ENCODE data around the gene CD74.
"Not testable (repeated sequence)": the region's sequence is repeated elsewhere in the genome, so short reads cannot be mapped to it uniquely, and the experiment has no call there.

CD74 gene

GRCh38 chr5:150412319-150413175 lies at the start of gene CD74:
TSS of gene CD74 (minus strand) at chr5:150412910. CDS start at chr5:150412749, 161 bp downstream.
- DNase-seq: peak; percentile 13

GRCh38 chr5:150461231-150461630 lies 48.5 kb upstream of the CD74 start:
- DNase-seq: no peak

DNA sequence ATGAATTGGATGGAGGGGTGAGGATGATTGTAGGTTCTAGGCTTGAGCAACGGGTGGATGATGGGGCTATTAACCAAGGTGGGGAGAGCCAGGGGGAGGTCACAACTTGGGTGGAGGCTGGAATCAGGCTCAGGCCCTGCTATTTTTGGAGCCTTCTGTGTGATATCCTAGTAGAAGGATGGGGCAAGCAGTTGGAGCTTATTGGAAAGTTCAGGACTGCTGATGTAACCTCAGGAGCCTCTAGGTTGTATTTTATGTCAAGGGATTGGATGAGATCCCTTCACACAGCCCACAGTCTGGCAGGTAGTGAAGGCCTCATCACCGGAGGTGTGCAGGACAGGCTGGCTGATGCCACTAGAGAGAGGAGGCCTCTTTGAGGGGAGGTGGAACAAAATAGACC lies 48.1 kb upstream of the CD74 start:
- no peak for DNase-seq

DNA sequence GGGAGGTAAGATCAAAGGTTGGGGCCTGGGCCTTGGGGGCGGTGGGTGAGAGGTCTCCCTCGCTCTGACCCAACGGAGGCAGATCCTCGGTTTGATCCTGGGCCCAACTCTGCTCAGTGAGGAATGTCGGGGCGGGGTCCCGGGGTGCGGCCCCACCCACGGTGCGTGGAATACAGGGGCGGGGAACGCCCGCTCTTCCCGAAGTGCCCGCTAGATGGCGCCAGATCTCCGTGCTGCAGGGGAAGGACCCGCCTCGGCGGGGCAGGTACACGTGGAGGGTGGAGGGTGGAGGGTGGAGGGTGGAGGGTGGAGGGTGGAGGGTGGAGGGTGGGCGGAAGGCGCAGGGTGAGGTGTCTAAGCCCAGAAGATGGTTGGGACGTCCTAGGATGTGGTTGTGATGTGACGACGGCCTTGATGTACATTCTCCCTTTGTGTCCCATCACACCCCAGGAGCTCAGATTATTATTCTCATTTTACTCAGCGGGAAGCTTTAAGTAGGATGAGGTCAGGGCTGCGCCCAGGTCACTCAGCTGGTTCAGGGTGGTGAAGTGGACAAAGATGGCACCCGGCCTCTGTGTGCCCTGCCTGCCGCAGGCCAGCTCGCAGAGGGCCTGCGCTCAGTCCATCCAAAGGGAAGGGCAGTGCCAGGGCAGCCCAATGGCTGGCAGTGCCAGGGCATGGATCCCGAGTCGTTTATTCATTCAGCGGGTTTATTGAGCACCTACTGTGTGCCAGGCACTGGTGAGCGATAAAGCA lies 46.3 kb upstream of the CD74 start:
- DNase-seq: peak; percentile 69

DNA sequence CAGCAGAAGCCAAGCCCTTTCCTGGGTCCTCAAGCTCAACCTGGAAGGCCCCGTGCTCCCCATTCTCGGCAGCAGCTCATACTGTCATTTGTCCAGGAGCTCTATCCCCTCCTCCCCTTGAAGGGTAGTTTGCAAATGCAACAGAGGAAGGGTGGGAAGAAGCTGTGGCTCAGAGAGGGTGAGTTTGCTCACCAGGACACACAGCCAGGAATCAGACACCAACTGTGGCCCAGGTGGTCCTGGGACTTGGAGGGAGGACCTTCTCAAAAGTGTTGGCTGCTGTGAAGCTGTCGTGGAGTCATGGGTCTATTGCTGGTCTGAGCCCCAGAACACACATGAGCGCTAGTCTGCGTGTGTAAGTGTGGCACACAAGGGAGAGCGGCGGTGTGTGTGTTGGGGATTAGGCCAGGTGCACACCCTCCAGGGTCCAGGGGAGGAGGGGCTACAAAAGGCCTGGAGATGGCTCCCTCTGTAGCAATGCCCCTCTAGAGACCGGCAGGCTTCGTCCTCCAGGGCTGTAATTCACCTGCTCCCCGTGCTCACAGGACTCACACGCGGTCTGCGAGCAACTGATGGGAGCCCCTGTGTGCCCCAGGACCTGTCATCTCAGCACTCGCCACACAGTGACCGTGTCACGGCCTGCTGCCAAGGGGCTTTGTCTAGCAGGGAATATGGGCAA lies 45.0 kb upstream of the CD74 start:
- no peak for DNase-seq

GRCh38 chr5:150457121-150457520 lies 44.4 kb upstream of the CD74 start:
- no peak for DNase-seq

GRCh38 chr5:150454492-150455229 lies 42.0 kb upstream of the CD74 start:
- no peak for DNase-seq

GRCh38 chr5:150454027-150454426 lies 41.3 kb upstream of the CD74 start:
- not testable (repeated sequence) for DNase-seq

GRCh38 chr5:150452914-150453313 lies 40.2 kb upstream of the CD74 start:
- no peak for DNase-seq

GRCh38 chr5:150451594-150451993 lies 38.9 kb upstream of the CD74 start:
- no peak for DNase-seq

DNA sequence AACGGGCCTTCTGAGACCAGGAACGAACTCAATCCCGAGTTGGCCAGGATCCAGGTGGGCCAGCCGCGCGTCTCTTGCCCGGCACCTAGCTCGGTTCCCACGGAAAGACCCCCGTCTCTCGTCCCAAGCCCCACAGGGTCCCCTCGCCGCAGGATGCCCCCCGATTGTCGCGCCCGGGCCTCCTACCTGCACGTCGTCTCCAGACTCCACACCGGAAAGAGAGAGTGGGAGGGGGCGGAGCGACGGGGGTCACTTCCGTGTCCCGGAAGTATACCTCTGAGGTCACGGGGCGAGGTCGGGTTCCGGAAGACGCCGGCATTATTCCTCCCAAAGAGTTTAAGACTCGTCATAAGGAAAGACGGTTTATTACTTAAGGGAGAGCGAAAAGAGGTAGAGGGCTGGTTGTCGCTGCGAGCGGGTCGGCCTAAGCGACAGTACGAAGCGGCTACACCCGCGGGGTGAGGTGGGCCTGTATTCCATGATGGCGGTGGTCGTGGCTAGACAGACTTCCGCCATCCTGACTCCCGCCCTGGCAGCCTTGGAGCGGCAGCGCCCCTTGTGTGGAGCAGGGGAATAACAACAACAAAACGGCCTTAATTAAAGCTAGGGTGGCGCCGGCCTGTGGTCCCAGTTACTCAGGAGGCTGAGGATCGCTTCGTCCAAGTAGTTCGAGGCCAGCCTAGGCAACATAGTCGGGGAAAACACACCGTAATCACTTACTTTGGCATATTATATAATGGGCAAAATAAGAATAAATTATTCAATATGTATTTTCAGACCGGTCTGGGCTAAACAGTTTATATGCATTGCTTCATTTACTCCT lies 37.0 kb upstream of the CD74 start, which contains the start of gene RPS14:
Gene RPS14 (minus strand): TSS at position 223 of the 823 bp plus-strand sequence. CDS start 2,006 bp downstream, outside the sequence.
- peak; percentile 93 for DNase-seq

- DNase-seq: no peak
Observed at GRCh38 chr5:150448952-150449516, 36.3 kb upstream of the CD74 start.

DNA sequence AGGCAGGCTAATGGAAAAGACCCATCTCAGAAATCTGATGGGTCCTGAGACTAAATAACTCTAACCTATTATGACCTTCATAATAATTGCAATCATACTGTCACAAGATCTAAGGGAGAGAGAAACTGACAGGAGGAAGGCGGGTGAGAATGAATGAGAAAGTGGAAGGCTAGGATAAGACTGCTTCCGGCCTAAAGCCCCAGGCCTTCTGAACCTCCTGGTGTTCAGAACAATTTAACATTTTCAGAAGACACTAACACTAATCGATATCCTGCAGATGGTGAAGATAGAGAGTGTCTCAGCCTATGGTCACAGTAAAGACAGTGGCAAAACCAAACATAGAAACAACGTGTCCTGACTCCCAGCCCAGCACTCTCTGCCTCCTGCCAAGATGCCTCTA lies 35.6 kb upstream of the CD74 start:
- no peak for DNase-seq

DNA sequence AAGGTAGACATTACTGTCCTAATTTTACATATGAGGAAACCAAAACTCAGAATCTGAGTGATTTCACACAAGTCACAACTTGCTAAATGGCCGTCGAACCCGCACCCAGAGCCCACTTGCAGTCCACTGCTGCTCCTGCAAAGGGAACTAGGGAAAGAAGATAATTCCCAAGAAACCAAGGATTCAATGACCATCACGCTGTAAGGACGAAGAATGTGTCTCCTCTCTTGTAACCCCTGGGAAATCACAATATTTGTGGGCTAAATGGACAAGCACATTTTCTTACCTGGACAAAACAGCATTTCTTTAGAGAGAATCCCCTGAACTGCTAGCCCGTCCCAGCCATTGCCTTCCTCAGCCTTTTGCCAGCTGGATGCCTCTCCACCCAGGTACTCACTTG lies 34.5 kb upstream of the CD74 start:
- no peak for DNase-seq

- DNase-seq: no peak
Observed at GRCh38 chr5:150446583-150446982, 33.9 kb upstream of the CD74 start.

- no peak for DNase-seq
Observed at GRCh38 chr5:150446088-150446487, 33.4 kb upstream of the CD74 start.

- no peak for DNase-seq
Observed at GRCh38 chr5:150444770-150445169, 32.1 kb upstream of the CD74 start.

DNA sequence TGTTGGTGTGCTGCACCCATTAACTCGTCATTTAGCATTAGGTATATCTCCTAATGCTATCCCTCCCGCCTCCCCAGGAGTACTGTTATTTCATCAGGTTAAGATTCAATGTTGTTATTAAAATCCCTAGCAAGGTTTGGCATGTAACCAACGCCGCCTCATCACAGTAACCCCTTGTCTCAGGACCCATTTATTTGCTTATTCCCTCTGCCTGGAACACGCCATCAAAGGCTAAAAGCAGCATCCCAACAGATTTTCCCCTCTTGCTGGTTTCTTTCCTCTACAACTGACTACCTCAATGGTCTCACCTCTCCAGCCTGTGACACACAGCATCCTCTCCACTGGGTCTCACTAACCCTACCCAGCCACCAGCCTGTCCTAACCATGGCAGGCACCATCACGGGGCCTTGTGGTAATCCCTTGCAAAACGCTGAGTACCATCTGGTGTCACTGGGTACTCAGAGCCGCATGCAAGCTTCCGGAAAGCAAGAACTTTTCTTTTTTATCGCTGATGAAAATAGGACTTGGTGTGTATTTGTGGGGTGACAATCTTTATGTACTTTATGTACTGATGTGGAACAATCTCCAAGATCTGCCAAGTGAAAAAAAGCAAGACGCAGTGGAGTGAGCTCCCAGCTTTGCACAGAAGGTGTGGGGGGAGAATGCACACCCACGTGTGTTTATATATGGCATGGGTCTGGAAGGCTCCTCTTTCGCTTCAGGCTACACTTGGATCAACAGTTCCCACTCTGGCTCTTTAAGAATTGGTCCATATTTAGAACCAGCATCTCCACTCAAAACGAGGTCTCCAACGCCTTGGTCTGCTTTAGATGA lies 30.7 kb upstream of the CD74 start:
- DNase-seq: no peak

GRCh38 chr5:150442699-150443080 lies 30.0 kb upstream of the CD74 start:
- DNase-seq: no peak
